NCI-H526 treated with DMSO at 0.1 percent for 48 hours (cell line): ENCODE measurements around the gene PIGU.
"Not testable (repeated sequence)": the region's sequence is repeated elsewhere in the genome, so short reads cannot be mapped to it uniquely, and the experiment has no call there.

Experiments used
- DNase-seq: peaks from one replicate; lab custom pipeline; 2025; lab: John Stamatoyannopoulos, UW

PIGU gene, protein sequence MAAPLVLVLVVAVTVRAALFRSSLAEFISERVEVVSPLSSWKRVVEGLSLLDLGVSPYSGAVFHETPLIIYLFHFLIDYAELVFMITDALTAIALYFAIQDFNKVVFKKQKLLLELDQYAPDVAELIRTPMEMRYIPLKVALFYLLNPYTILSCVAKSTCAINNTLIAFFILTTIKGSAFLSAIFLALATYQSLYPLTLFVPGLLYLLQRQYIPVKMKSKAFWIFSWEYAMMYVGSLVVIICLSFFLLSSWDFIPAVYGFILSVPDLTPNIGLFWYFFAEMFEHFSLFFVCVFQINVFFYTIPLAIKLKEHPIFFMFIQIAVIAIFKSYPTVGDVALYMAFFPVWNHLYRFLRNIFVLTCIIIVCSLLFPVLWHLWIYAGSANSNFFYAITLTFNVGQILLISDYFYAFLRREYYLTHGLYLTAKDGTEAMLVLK

DNA sequence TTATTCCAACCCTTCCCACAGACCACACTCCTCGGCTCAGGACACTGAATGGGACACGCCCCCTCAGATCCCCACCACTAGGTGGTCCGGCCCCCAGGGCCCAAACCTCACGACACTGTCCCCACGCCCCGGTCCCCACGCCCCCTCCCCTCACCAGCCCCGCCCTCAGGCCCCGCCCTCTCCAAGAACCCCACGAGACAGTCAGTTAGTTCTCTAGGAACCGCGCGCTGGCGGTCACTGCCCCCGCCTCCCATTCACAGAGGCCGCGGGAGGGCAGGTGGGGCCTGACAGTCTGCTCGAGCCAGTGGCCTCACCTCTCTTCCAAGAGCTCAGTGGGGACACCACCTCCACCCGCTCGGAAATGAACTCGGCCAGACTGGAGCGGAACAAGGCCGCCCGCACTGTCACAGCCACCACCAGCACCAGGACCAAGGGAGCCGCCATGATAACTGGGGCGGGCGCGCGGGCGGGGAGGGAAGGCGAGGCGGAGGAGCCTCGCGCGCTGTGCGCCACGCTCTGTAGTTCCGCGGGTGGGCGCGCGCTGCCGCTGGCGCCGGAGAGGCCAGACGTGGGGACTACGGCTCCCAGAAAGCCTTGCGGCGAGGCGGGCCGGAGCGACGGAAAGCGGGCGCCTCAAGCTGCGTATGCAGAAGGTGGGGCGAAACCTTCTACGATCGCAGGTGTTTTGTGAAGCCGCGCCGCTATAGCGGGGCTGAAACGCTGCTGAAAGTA, at the start of gene PIGU:
PIGU (minus strand) TSS at position 451 of the 732 bp plus-strand sequence; CDS start at position 444, 7 bp downstream.
- DNase-seq, result peak; percentile 96

DNA sequence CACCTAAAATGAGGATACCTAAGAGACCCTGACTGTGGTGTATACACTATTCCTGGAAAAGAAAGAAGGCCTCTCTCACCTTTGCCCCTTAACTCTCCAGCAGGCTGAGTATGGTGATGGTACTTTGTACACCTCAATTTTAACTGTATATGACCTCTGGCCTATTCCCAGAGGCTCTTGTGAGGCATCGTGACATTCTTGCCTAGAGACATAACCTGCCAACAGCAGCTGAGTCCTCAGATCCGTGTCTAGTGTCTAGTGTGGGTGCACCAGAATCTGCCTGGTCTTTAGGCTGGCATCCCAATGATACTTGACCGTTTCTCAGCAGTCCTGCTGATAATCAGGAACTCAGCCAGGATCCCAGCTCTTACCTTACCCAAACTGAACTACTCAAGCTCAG, 47.3 kb upstream of the PIGU start:
- no peak for DNase-seq

DNA sequence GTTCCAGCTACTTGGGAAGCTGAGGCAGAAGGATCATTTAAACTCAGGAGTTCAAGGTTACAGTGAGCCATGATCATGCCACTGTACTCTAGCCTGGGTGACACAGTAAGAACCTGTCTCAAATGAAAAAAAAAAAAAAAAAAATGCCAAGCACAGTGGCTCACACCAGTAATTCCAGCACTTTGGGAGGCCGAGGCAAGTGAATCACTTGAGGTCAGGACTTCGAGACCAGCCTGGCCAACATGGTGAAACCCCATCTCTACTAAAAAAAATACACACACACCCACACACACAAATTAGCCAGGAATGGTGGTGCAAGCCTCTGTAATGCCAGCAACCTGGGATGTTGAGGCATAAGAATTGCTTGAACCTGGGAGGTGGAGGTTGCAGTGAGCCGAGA, 45.7 kb upstream of the PIGU start:
- DNase-seq, result not testable (repeated sequence)

DNA sequence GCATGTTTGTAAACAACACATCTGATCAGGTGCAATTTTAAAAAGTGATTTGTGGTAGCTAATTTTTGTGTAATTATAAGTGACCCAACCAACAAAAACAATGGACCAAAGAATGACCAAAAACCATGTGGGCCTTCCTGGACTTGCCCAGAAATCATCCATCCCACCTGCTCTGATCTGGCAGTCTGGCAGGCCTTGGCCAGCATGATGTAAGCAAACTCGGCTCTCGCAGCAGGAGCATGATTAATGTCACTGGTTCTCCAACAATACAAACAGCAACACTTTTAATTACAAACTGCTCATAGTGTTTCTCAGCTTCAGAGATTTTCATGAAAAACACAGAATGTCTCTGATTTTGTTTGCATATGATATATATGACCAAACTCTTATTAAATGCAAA, 43.4 kb upstream of the PIGU start:
- DNase-seq, result peak; percentile 18

DNA sequence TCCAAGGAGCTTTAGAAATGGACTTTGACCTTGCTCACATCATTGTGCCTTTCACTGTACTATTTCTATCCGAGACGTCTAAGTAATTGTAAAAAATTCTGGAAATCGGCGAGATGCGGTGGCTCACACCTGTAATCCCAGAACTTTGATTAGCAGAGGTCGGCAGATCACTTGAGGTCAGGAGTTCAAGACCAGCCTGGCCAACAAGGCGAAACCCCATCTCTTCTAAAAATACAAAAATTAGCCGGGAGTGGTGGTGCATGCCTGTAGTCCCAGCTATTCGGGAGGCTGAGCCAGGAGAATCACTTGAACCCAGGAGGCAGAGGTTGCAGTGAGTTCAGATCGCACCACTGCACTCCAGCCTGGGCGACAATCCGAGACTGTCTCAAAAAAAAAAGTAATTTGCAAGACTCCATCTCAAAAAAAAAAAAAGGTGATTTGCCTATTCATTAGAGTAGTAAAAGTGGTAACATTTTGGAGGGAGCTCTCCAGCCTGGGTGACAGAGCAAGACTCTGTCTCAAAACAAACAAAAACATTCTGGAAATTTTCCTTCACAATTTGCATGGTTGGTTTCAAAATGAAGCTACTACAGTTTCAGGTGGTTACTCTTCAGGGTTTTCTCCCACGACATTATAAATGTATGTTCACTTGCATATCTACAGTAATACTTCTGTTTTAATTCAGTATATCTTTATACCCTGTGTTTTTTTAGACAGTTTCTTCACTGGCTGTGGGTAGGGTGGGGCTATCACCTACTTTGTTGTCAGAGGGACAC, 42.5 kb upstream of the PIGU start:
- peak; percentile 78 for DNase-seq

DNA sequence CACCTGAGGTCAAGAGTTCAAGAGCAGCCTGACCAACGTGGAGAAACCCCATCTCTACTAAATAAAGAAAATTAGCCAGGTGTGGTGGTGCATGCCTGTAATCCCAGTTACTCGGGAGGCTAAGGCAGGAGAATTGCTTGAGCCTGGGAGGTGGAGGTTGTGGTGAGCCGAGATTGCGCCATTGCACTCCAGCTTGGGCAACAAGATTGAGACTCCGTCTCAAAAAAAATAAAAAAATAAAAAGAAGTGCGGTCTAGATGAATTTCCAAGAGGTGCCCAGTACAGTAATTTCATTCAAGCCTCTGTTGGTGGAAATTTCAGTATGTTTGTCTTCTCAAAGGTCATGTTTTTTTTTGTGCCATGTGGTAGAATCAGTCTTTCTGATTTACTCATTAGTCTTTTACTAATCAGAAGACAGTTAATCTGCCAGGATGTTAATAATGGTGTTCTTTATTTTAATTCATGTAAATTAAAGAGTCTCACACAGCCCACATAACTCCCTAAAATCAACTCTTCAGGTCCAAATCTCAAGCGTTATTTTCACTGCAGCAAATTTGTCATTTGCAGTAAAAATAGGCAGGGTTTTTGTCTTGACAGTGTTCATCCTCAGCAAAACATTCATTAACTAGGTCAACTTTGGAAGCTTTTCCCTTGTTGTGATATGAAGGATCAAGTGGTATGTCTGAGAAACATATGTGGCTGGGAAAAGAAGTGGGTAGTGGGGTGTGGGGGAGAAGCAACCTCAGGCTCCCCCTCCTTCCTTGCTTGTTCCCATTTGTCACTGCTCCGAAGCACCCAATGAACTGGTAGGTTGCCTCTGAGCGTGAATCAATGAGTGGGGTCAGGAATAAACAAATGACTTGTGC, 40.6 kb upstream of the PIGU start:
- no peak for DNase-seq

DNA sequence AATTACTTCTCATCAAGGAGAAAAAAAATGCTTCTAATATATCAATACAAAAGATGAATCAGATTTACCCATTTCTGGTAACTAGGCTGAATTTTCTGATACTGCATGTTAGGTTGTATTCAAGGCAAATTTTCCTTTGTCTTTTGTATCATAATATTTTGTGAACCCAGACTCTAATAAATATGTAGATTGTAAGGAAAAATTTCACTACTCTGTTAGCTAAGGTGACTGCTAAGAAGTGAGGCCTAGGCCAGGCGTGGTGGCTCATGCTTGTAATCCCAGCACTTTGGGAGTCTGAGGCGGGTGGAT, 40.0 kb upstream of the PIGU start:
- DNase-seq, result no peak

DNA sequence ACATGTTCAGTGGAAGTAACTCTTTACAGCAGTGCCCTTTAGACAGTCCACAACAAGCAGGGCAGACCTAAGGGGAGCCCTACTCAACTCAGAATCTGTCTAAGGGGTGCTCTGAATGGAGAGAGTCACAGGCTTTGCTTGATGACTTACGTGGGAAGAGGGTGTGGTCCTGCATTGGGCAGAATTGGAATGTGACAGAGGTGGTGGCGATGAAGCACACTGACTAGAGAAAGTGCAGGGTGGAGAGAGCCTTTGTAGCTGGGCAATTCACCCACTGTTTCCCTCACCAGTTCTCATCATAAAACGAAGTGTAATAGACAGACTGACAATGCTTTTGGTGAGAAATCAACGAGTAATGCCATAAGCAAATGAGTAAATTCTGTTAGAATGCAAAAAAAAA, 38.5 kb upstream of the PIGU start:
- DNase-seq, result no peak

DNA sequence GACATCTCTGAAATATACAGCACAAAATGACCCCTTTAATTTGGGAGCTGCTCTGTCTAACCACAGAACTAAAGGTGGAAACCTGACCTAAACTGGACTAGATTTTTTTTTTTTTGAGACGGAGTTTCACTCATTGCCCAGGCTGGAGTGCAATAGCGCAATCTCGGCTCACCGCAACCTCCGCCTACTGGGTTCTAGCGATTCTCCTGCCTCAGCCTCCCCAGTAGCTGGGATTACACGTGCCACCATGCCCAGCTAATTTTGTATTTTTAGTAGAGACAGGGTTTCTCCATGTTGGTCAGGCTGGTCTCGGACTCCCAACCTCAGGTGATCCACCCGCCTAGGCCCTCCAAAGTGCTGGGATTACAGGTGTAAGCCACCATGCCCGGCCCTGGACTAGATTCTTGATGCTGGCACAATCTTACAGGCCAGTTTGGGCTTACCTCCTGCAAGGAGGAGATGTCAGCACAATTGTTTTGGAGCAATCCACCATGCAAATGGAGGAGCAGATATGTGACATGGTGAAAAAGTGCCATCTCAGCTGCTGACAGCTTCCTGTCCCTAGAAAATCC, 37.1 kb upstream of the PIGU start:
- not testable (repeated sequence) for DNase-seq

DNA sequence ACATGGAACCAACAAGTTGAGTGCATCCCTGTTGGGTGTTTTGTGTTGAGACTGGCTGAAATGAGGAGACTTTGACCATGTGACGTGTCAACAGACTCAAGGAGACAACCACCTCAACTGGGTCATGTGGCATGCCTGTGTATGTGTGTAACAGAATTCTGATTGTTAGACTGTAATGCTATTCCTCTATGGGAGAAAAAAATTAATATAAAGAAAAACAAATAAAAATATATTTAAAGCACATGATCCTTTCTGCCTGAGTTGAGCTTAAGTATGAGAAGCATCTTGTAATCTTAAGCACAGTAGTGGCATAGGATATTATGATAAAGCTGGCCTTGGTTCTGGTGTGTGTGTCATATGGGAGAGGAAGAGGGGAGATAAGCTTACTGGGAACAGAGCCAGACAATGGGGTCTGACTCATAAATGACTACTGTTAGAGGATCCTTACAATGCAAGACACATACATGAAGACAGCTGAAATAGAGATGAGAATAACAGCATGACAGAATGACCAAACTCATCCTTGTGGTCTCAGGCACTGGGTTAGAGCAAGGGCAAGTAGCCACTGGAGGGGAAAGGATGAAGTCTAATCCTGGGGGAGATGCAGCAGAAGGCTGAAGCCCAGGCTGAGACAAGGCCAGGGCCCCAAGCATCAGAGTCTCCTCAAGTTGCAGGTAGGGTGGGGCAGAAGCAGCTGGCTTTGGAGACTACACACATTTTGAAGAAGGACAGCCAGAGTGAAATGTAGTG, 36.5 kb upstream of the PIGU start:
- no peak for DNase-seq

DNA sequence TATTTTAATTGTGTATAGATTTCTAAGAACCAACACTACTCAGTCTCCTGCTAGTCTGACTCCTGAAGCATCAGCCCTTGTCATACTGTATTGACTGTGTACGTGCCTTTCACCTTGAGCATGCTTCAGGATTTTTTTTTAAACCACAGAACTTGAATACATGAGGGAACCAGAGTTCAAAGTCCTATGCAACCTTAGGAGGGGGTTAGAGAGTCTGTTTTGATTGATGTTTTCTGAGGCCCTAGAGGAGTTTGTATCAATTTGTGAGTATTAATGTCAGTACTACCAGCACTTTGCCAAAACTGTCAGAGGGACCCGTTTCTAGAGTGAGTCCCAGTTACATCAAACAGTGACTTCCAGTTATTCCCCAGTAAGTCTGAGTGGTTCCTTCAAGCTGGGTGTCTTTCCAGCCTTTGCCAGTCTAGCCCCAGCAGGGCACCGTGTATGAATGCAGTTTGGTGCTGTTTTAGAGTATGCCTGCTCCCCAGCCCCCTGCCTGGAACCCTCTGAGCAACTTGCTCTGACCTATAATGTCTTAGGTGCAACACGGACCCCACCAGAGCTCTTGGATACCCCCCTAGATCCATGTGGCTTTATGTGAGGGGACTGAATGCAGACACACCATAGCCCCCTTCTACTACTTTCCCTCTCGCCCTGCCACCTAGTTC, 35.8 kb upstream of the PIGU start:
- DNase-seq, result no peak

DNA sequence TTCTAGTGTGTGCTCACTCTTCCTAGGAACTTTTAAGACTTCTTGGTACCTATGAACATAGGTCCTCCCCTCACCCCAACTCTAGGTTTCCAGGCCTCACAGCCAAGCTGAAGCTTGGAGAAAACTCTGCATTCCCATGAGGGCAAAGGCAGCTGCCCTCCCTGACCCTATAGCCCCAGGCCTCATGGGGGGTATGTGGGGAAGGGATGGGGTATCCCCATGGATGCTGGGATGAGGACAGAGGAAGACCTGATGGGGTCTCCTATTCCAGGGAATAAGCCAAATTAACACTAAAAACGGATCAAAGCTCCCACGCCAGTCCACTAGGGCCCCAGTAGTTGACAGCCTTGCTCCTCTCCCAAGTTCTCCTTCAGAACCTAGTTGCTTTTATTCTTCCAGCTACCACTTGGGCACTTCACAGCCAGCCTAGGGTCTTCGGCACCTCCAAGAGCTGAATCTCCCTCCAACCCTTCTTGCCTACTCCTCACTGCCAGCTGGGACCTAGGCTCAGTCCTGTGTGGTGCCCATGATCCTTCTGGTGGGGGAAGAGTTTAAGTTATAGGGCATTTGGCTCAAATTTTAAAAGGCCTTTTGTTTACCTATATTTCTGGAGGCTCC, 35.0 kb upstream of the PIGU start:
- no peak for DNase-seq

DNA sequence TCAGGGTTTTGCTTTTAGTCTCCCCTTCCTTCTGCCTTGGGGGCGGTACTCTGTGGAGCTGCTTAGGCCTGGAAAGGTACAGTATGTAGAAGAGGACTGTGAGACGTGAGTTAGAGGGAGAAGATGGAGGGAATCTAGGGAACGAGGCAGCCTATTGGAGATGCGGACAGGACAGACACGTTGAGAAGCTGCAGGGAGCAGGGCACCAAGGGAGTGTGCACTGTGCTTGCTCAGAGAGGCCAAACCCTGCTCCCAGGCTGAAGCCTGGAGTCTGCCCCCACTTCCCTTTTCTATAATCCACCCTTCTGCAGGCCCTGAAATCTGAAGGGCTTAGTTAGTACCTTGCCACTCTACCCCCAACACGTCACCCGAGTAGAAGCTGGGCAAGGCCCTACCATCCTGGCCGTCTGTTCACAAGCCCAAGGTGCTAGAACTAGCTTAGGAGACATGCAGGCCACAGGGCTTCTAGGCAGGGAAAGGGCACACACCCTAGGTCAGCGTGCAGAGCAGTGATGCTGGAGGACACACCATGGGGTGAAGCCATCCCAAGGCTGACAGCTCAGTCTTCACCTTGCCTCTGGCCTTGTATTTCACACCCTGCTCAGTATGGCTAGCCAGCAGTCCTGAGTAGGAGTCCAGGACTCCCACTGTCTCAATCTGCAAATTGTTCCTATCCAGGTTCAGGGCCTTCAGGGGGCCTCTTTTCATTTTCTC, 34.1 kb upstream of the PIGU start:
- no peak for DNase-seq

DNA sequence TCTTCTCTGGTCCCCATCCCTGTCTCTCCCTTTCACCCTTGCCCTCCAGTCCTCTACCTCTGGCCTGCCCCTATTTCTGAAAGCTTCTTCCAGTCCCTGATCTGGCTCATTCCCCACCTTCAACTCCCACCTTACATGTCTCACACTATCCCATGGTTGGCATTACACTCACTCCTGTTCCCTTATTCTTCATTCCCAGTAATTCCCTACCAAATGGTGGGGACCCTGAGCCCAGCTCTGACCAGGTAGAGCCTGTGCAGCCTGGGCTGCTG, 33.6 kb upstream of the PIGU start:
- no peak for DNase-seq

DNA sequence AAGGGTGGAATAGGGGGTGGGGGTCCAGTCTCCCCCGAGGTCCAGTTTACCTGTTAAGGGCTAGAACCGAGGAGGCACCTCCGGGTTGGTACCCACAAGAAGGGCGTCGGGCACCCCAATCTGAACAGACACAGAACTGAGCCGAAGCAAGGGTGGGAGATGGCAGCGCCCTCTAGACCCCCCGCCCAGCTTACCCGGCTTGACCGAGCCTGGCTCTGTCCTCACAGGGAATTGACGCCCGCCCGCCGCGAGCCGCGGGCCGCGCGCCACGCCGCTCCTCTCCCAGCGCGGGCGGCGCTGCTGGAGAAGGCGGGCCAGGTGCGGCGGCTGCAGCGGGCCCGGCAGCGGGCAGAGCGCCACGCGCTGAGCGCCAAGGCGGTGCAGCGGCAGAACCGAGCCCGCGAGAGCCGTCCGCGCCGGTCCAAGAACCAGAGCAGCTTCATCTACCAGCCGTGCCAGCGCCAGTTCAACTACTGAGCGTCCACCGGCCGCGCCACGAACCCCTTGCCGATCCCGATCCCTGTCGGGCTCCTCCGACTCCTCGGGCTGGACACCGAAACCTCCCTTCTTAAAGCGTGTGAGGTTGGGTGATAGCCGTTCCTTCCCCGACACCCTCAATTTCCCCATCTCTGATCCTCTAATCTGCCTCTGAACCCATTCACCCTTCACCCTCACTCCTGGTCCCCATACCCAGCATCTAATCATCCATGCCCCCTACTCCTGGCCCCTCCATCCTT, 33.1 kb upstream of the PIGU start:
- DNase-seq, result peak; percentile 86

DNA sequence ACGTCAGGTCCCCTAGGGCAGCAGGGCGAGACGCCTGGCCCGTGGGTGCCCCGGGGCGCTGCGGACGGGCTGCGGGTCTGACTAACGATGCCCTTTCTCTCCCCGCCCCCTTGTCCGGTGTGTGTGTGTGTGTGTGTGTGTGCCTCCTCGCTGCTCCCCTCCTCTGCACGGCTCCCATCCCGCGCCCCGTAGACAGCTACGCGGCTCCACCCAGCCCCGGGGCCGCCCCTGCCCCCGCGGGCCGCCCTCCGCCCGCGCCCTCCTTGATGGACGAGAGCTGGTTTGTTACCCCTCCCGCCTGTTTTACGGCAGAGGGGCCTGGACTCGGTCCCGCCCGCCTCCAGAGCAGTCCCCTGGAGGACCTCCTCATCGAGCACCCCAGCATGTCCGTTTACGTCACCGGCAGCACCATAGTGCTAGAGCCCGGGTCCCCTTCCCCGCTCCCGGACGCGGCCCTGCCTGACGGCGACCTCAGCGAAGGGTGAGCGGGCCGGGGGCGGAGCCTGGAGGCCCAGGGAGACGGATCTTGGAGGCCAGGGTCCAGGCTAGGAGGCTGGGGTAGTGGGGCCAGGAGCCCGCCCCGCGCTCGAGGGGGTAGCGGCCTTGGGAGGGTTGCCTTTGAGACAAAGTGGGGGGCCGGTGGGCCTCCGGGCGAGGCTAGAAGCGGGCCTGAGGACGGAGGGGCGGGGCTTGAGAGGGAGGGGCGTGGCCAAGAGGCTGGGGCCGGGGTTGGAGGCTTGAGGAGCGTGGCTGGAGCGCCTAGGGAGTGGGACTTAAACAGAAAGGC, 32.3 kb upstream of the PIGU start:
- DNase-seq, result peak; percentile 86

DNA sequence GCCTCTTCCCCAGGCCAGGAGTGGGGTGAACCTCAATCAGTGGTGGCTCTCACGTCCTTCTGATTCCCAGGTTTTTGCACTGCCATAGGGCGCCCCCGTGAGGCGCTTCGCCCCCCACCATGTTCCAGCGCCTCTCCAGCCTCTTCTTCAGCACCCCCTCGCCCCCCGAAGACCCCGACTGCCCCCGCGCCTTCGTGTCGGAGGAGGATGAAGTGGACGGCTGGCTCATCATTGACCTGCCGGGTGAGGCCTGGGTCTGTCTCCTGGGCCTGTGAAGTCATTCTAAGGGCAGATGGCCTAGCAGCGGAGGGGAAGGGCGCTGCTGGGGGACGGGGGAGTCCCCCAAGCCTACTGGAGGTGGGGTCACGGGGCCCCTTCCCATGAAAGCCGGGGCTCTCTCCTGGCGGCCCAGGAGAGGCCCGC, 31.7 kb upstream of the PIGU start:
- peak; percentile 14 for DNase-seq
